ENCODE results near the gene DUSP2.

DUSP2 gene

DNA sequence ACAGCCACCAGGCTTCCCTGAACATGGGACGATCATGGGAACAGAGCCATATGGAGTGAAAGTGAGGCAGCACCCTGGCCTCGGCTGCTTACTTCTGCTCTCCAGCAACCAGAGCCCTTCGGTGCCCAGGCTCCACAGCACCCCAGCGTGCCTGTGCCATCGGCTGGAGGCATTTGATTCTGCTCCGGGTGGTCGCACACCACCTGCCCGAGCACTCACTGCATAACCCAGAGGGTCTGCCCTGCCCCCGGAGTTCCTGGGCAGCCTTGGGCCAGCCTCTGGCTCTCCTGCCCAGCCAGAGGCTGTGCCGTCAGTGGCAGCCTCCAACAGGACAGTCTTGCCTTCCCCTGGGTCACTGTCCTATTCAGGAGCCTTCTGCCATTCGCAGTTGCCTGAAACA lies 10.8 kb downstream of the DUSP2 start:
- no peak for TF ChIP-seq ZFX (IDR thresholded peaks at IDR 0.05; ENCODE audit: borderline replicate concordance)
- TF ChIP-seq, protein P1, sequence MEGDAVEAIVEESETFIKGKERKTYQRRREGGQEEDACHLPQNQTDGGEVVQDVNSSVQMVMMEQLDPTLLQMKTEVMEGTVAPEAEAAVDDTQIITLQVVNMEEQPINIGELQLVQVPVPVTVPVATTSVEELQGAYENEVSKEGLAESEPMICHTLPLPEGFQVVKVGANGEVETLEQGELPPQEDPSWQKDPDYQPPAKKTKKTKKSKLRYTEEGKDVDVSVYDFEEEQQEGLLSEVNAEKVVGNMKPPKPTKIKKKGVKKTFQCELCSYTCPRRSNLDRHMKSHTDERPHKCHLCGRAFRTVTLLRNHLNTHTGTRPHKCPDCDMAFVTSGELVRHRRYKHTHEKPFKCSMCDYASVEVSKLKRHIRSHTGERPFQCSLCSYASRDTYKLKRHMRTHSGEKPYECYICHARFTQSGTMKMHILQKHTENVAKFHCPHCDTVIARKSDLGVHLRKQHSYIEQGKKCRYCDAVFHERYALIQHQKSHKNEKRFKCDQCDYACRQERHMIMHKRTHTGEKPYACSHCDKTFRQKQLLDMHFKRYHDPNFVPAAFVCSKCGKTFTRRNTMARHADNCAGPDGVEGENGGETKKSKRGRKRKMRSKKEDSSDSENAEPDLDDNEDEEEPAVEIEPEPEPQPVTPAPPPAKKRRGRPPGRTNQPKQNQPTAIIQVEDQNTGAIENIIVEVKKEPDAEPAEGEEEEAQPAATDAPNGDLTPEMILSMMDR (IDR thresholded peaks at IDR 0.05) = no peak
- H3K27ac ChIP-seq = no peak overlapping the region

DNA sequence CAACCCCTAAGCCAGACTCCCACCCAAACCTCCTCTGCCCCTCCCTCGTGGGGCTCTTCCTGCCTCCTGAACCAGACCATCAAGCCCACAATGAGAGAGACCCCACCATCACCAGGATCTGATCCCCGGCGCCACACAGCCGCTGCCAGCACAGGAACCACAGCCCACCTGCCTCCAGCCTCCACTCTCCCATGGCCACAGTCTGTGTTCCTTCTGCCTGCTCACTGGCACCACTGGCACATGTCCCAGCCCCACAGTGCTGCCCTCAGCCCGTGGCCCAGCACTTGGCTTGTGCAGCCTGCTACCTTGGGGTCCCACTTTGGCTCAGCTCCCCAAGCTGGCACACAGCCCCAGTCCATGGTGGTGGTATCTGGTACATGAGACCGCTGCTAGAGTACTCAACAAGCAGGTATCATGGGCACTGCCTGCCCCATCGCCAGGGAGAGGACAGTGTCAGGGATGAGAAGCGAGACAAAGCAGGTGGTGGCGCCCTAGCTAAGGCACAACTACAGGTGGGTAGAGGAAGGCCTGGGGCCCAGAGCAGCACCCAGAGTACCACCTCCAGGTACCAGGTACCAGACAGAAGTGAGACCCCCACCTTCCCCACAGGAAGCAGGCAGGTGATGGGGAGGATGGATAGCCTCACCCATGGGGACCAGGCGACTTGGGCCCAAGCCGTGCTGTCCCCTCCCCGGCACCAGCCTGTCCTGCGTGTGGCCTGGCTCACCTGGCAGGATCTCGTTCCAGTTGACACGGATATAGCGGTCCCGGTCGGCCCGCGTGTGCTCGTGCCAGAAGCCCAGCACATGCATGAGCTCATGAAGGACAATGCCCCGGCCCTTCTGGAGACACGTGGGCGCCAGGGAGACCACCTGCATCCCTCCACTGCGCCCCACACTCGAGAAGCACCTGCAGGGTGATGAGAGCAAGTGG lies 13.2 kb downstream of the DUSP2 start:
- H3K27ac ChIP-seq = no peak overlapping the region
- TF ChIP-seq, protein P1 (IDR thresholded peaks at IDR 0.05) = no peak
- TF ChIP-seq ZFX (IDR thresholded peaks at IDR 0.05; ENCODE audit: borderline replicate concordance) = no peak

GRCh38 chr2:96131152-96131812 lies 14.0 kb downstream of the DUSP2 start:
- H3K27ac ChIP-seq = no peak overlapping the region
- TF ChIP-seq, protein P1 (IDR thresholded peaks at IDR 0.05) = no peak
- no peak for TF ChIP-seq ZFX (IDR thresholded peaks at IDR 0.05; ENCODE audit: borderline replicate concordance)

- TF ChIP-seq, protein P1 (IDR thresholded peaks at IDR 0.05) = no peak
- TF ChIP-seq ZFX (IDR thresholded peaks at IDR 0.05; ENCODE audit: borderline replicate concordance) = no peak
- no peak overlapping the region for H3K27ac ChIP-seq
Measured at GRCh38 chr2:96130483-96130882, 14.8 kb downstream of the DUSP2 start.

GRCh38 chr2:96129528-96130120 lies 15.6 kb downstream of the DUSP2 start:
- H3K27ac ChIP-seq = no peak overlapping the region
- TF ChIP-seq ZFX (IDR thresholded peaks at IDR 0.05; ENCODE audit: borderline replicate concordance) = no peak
- TF ChIP-seq, protein P1 (IDR thresholded peaks at IDR 0.05) = no peak

DNA sequence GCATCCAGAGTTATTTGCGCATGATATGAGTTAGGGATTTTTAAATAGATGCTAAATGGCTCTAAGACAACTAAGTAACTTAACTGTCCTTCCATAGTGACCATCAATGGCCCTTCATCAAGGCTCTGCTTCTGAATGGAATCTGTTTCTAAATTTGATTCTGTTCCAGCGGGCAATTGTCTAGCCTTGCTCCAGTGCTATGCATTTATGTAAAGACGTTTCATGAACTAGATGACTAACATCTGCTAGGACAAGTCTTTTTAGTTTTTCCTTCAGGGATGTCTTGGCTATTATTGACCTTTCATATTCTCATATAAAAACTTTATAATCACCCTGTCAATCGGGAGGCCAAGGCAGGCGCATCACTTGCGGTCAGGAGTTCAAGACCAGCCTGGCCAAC lies 16.8 kb downstream of the DUSP2 start:
- H3K27ac ChIP-seq = no peak overlapping the region
- no peak for TF ChIP-seq ZFX (IDR thresholded peaks at IDR 0.05; ENCODE audit: borderline replicate concordance)
- TF ChIP-seq, protein P1 (IDR thresholded peaks at IDR 0.05) = no peak
